Cardiac muscle cell (in vitro differentiated cells and primary cell): Measurements from ENCODE around the gene ZNF689. TPM values are rescaled to one million over a fixed set of nuclear protein-coding genes. Genes with fewer than 3 reads are reported as not detected.

Experiments
- DNase-seq, 2 donors: peaks; one replicate each; pipeline versions ENCODE4 v3.0.0 to v3.0.0-alpha.2; 2010 to 2017; ENCODE audit warnings: low read depth in 1 of 2, low spot score in 1 of 2
- H3K27ac ChIP-seq: fragments of 200-600 bp; sonication (generic); 2 replicates; pipeline ENCODE4 v1.5.1; 2016
- H3K27me3 ChIP-seq: fragments of 200-600 bp; sonication (generic); 2 replicates; pipeline ENCODE4 v1.6.0; 2016; ENCODE audit warnings: control low read depth
- H3K36me3 ChIP-seq: fragments of 200-600 bp; sonication (generic); 2 replicates; pipeline ENCODE4 v1.5.1; 2016; ENCODE audit warnings: control low read depth
- H3K4me1 ChIP-seq: fragments of 200-600 bp; sonication (generic); 2 replicates; pipeline ENCODE4 v1.8.1; 2017; ENCODE audit warnings: low read depth, mild to moderate bottlenecking, mixed run types
- H3K4me3 ChIP-seq: fragments of 200-600 bp; sonication (generic); 2 replicates; pipeline ENCODE4 v1.5.1; 2016; ENCODE audit warnings: mild to moderate bottlenecking
- H3K9me3 ChIP-seq: fragments of 200-600 bp; sonication (generic); 2 replicates; pipeline ENCODE4 v1.5.1; 2017; ENCODE audit warnings: low read depth, mild to moderate bottlenecking, control low read depth
- CTCF ChIP-seq: IDR thresholded peaks from 2 replicates; pipeline ENCODE4 v1.5.1; 2012; ENCODE audit warnings: low read depth, mild to moderate bottlenecking, low read length
- polyA plus RNA-seq: library from polyadenylated mRNA; unstranded; fragments of >200 nt; fragmentation: Nextera tagmentation; extraction: Ambion mirVana; gene quantifications from 2 replicates; pipeline ENCODE4 v1.2.1, GENCODE V29; 2016
- total RNA-seq: library from RNA; depleted of rRNA; stranded (reverse); fragments of >200 nt; gene quantifications from 2 replicates; pipeline ENCODE4 v1.2.3, GENCODE V29; 2016

Gene ZNF689
- total and polyA plus RNA-seq, 2 experiments from 2014 or later, result 11.3 to 19.5 TPM

- H3K9me3 ChIP-seq, result no peaks in the 10 kb centered on the region
- peaks cover 11% of the 10 kb centered on the region for H3K36me3 ChIP-seq
- peak overlapping the region; percentile 94 for H3K27ac ChIP-seq
- H3K4me3 ChIP-seq, result peak overlapping the region; percentile 47
- H3K27me3 ChIP-seq, result no peaks in the 10 kb centered on the region
- TF ChIP-seq CTCF, result no peak
- H3K4me1 ChIP-seq, result peaks cover 17% of the 10 kb centered on the region
- DNase-seq, result peak in 1 of 2 donors; percentile 8
Measured at GRCh38 chr16:30557707-30557956, 52.6 kb downstream of the ZNF689 start.

- TF ChIP-seq CTCF, result no peak
- Histone ChIP-seq H3K4me1 (peaks cover 25% of the 10 kb centered on the region), H3K36me3 (peaks cover 11% of the 10 kb centered on the region), H3K27ac (no peak overlapping the region), H3K4me3 (no peak overlapping the region), H3K9me3 (no peaks in the 10 kb centered on the region), H3K27me3 (no peaks in the 10 kb centered on the region)
- no peak for DNase-seq
Measured at GRCh38 chr16:30556125-30556473, 54.1 kb downstream of the ZNF689 start.

- no peaks in the 10 kb centered on the region for H3K27me3 ChIP-seq
- no peak overlapping the region for H3K27ac ChIP-seq
- peaks cover 25% of the 10 kb centered on the region for H3K4me1 ChIP-seq
- TF ChIP-seq CTCF, result no peak
- no peak overlapping the region for H3K4me3 ChIP-seq
- H3K9me3 ChIP-seq, result no peaks in the 10 kb centered on the region
- no peak for DNase-seq
- peaks cover 11% of the 10 kb centered on the region for H3K36me3 ChIP-seq
Measured at GRCh38 chr16:30555315-30556124, 54.7 kb downstream of the ZNF689 start.

GRCh38 chr16:30554557-30555314, 55.5 kb downstream of the ZNF689 start:
- TF ChIP-seq CTCF, result no peak
- Histone ChIP-seq H3K27ac (no peak overlapping the region), H3K36me3 (peaks cover 11% of the 10 kb centered on the region), H3K27me3 (no peaks in the 10 kb centered on the region), H3K9me3 (no peaks in the 10 kb centered on the region), H3K4me3 (no peak overlapping the region), H3K4me1 (peaks cover 25% of the 10 kb centered on the region)
- DNase-seq, result no peak

GRCh38 chr16:30553393-30553899, 56.7 kb downstream of the ZNF689 start:
- H3K36me3 ChIP-seq, result peaks cover 11% of the 10 kb centered on the region
- no peak overlapping the region for H3K4me3 ChIP-seq
- DNase-seq, result no peak

More at GRCh38 chr16:30553393-30553899, 56.7 kb downstream of the ZNF689 start:
- peaks cover 35% of the 10 kb centered on the region for H3K4me1 ChIP-seq
- no peaks in the 10 kb centered on the region for H3K9me3 ChIP-seq
- no peaks in the 10 kb centered on the region for H3K27me3 ChIP-seq
- peak overlapping the region; percentile 74 for H3K27ac ChIP-seq
- no peak for TF ChIP-seq CTCF
